ENCODE measurements around the gene BBC3. TPM values are rescaled to one million over a fixed set of nuclear protein-coding genes. Genes with fewer than 3 reads are reported as not detected.

BBC3 gene
- total RNA-seq, 1 experiment from 2014 or later, result 9.8 TPM

GRCh38 chr19:47240996-47241918 is 10.3 kb upstream of the BBC3 start:
- no peak for TF ChIP-seq CTCF (IDR thresholded peaks at IDR 0.05; ENCODE audit: unreplicated experiment)
- Mint-ChIP-seq H3K36me3 (ENCODE audit: insufficient read depth, unreplicated experiment) (peaks cover 16% of the 10 kb centered on the region), H3K27me3 (ENCODE audit: unreplicated experiment) (peaks cover 16% of the 10 kb centered on the region), H3K27ac (ENCODE audit: unreplicated experiment) (no peak overlapping the region), H3K4me3 (ENCODE audit: low read depth, unreplicated experiment) (no peak overlapping the region), H3K4me1 (ENCODE audit: low read depth, unreplicated experiment) (peaks cover 8% of the 10 kb centered on the region), H3K9me3 (ENCODE audit: low read depth, unreplicated experiment) (no peaks in the 10 kb centered on the region)
- CTCF ChIA-PET, result interaction anchor here (0.6 to 1.3 kb wide), 4 partner anchors 9 to 31 kb away, joined by 3 to 7 read pairs (median 6); no protein-coding TSS in a partner anchor
- intact Hi-C loops (cut with micrococcal nuclease; ENCODE audit: unreplicated experiment), result no loop called here
- BruUV-seq (replicated peaks), result TSS peak; percentile 47
- DNase-seq, result peak; percentile 96

- Mint-ChIP-seq H3K9me3 (ENCODE audit: low read depth, unreplicated experiment) (no peaks in the 10 kb centered on the region), H3K27ac (ENCODE audit: unreplicated experiment) (no peak overlapping the region), H3K27me3 (ENCODE audit: unreplicated experiment) (peaks cover 23% of the 10 kb centered on the region), H3K4me3 (ENCODE audit: low read depth, unreplicated experiment) (no peak overlapping the region), H3K4me1 (ENCODE audit: low read depth, unreplicated experiment) (peaks cover 8% of the 10 kb centered on the region), H3K36me3 (ENCODE audit: insufficient read depth, unreplicated experiment) (peaks cover 21% of the 10 kb centered on the region)
- intact Hi-C loops (cut with micrococcal nuclease; ENCODE audit: unreplicated experiment), result no loop called here
- CTCF ChIA-PET, result interaction anchor here (0.6 to 1.3 kb wide), 4 partner anchors 8 to 31 kb away, joined by 3 to 7 read pairs (median 6); no protein-coding TSS in a partner anchor
- no peak for TF ChIP-seq CTCF (IDR thresholded peaks at IDR 0.05; ENCODE audit: unreplicated experiment)
- no peak for DNase-seq
- BruUV-seq (replicated peaks), result no TSS peak
Measured at GRCh38 chr19:47240556-47240955, 9.6 kb upstream of the BBC3 start.

GRCh38 chr19:47239610-47240296 is 8.8 kb upstream of the BBC3 start:
- Mint-ChIP-seq H3K36me3 (ENCODE audit: insufficient read depth, unreplicated experiment) (peaks cover 21% of the 10 kb centered on the region), H3K9me3 (ENCODE audit: low read depth, unreplicated experiment) (no peaks in the 10 kb centered on the region), H3K27ac (ENCODE audit: unreplicated experiment) (no peak overlapping the region), H3K4me1 (ENCODE audit: low read depth, unreplicated experiment) (peaks cover 8% of the 10 kb centered on the region), H3K4me3 (ENCODE audit: low read depth, unreplicated experiment) (peak overlapping the region; percentile 41), H3K27me3 (ENCODE audit: unreplicated experiment) (peaks cover 25% of the 10 kb centered on the region)
- CTCF ChIA-PET, result no interaction called here
- BruUV-seq (replicated peaks), result no TSS peak
- TF ChIP-seq CTCF (IDR thresholded peaks at IDR 0.05; ENCODE audit: unreplicated experiment), result no peak
- peak; percentile 77 for DNase-seq
- intact Hi-C loops (cut with micrococcal nuclease; ENCODE audit: unreplicated experiment), result no loop called here

- peaks cover 21% of the 10 kb centered on the region for H3K36me3 Mint-ChIP-seq (ENCODE audit: insufficient read depth, unreplicated experiment)
- no peak for TF ChIP-seq CTCF (IDR thresholded peaks at IDR 0.05; ENCODE audit: unreplicated experiment)
- intact Hi-C loops (cut with micrococcal nuclease; ENCODE audit: unreplicated experiment), result no loop called here
- no TSS peak for BruUV-seq (replicated peaks)
- H3K4me1 Mint-ChIP-seq (ENCODE audit: low read depth, unreplicated experiment), result peaks cover 8% of the 10 kb centered on the region
- DNase-seq, result no peak
- H3K27me3 Mint-ChIP-seq (ENCODE audit: unreplicated experiment), result peaks cover 25% of the 10 kb centered on the region
- H3K27ac Mint-ChIP-seq (ENCODE audit: unreplicated experiment), result no peak overlapping the region
- H3K4me3 Mint-ChIP-seq (ENCODE audit: low read depth, unreplicated experiment), result peak overlapping the region; percentile 41
- CTCF ChIA-PET, result no interaction called here
- H3K9me3 Mint-ChIP-seq (ENCODE audit: low read depth, unreplicated experiment), result no peaks in the 10 kb centered on the region
Measured at GRCh38 chr19:47239152-47239551, 8.2 kb upstream of the BBC3 start.
